H1 (cell line): ENCODE measurements around the gene ITPR1. TPM values are rescaled to one million over a fixed set of nuclear protein-coding genes. Genes with fewer than 3 reads are reported as not detected.

Source experiments
- EZH2 ChIP-seq: fragments of 200-600 bp; sonication (generic); IDR thresholded peaks from 2 replicates; pipeline ENCODE4 v1.7.1; 2012; ENCODE audit warnings: low read depth, mild to moderate bottlenecking, moderate library complexity, low read length, inconsistent platforms; ENCODE audit not compliant: severe bottlenecking
- HDAC6 ChIP-seq: IDR thresholded peaks from one replicate; pipeline ENCODE4 v1.7.1; 2012; ENCODE audit warnings: low read depth, mild to moderate bottlenecking, inconsistent platforms, low read length, moderate library complexity
- KDM5A ChIP-seq: fragments of 200-600 bp; IDR thresholded peaks from 2 replicates; pipeline ENCODE4 v1.7.1; 2012; ENCODE audit warnings: mild to moderate bottlenecking, low read length, inconsistent platforms, mixed read lengths
- POLR2AphosphoS5 ChIP-seq: IDR thresholded peaks from 2 replicates; pipeline ENCODE4 v1.6.1; 2011; ENCODE audit warnings: low read depth, low read length
- POU5F1 ChIP-seq: IDR thresholded peaks from 2 replicates; pipeline ENCODE4 v1.6.1; 2011; ENCODE audit warnings: low read depth, mild to moderate bottlenecking, low read length, moderate library complexity
- SAP30 ChIP-seq: fragments of 300-600 bp; sonication (generic); IDR thresholded peaks from 2 replicates; pipeline ENCODE4 v1.7.1; 2012; ENCODE audit warnings: low read length, moderate library complexity, mild to moderate bottlenecking, inconsistent platforms; ENCODE audit not compliant: insufficient read depth, insufficient replicate concordance
- SP4 ChIP-seq: IDR thresholded peaks from 2 replicates; pipeline ENCODE4 v1.6.1; 2012; ENCODE audit warnings: low read length, inconsistent platforms
- SUZ12 ChIP-seq: fragments of 200-600 bp; sonication (generic); IDR thresholded peaks from 2 replicates; pipeline ENCODE4 v1.6.1; 2012; ENCODE audit warnings: mild to moderate bottlenecking, inconsistent platforms, low read length, moderate library complexity, mixed read lengths
- TAF1 ChIP-seq: IDR thresholded peaks from 2 replicates; pipeline ENCODE4 v1.6.1; 2011; ENCODE audit warnings: mild to moderate bottlenecking, low read depth, low read length
- ZNF274 ChIP-seq: IDR thresholded peaks from 2 replicates; pipeline ENCODE4 v1.7.0; 2012; ENCODE audit warnings: low read length, borderline replicate concordance; ENCODE audit errors: extremely low read depth
- polyA plus RNA-seq, 7 experiments: library from polyadenylated mRNA; depleted of rRNA in 3 of 7; stranded (reverse) in 5 of 7; unstranded in 2 of 7; fragments of >200 nt in 5 of 7; fragments of 200-250 nt in 2 of 7; gene quantifications; 1 replicate in 5 of 7; 2 replicates in 1 of 7; 4 replicates in 1 of 7; pipeline versions ENCODE4 v1.2.1 to v1.2.3, GENCODE V29; 2011 to 2013; ENCODE audit warnings: missing spikeins in 2 of 7, mixed read lengths in 2 of 7
- total RNA-seq: library from RNA; stranded (reverse); fragmentation: NEBNext Ultra II Directional; extraction: Animal tissue kit (Norgen Biotek cat#: 25700); gene quantifications from 2 replicates; pipeline ENCODE4 v1.2.1, GENCODE V29; 2021
- TF ChIP-seq, protein P1 (sequence below): fragments of 300-600 bp; sonication (generic); IDR thresholded peaks from 2 replicates; pipeline ENCODE4 v1.7.1; 2012; ENCODE audit warnings: low read length, moderate library complexity, mild to moderate bottlenecking, inconsistent platforms; ENCODE audit not compliant: insufficient replicate concordance

Gene ITPR1
- total and polyA plus RNA-seq, 2 of the 8 experiments (the other 6 are each of a cell fraction or from before 2014, with no cell fraction given), result 2.5 to 16.3 TPM

DNA sequence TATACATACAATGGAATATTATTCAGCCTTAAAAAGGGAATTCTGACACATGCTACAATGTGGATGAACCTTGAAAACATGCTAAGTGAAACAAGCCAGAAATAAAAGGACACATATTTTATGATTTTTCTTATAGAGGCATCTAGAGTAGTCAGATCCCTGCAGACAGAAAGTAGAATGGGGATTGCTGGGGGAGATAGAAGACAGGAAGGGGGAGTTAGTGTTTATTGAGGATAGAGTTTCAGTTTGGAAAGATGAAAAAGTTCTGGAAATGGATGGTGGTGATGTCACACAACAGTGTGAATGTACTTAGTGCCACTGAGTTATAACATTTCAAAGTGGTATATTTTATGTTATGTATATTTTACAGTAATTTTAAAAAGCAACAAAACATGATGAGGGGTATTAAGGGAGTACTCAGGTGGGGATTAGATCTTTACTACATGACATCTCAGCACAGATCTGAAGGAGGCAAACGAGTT lies 4.7 kb downstream of the ITPR1 start (continued):
- TF ChIP-seq, protein P1, sequence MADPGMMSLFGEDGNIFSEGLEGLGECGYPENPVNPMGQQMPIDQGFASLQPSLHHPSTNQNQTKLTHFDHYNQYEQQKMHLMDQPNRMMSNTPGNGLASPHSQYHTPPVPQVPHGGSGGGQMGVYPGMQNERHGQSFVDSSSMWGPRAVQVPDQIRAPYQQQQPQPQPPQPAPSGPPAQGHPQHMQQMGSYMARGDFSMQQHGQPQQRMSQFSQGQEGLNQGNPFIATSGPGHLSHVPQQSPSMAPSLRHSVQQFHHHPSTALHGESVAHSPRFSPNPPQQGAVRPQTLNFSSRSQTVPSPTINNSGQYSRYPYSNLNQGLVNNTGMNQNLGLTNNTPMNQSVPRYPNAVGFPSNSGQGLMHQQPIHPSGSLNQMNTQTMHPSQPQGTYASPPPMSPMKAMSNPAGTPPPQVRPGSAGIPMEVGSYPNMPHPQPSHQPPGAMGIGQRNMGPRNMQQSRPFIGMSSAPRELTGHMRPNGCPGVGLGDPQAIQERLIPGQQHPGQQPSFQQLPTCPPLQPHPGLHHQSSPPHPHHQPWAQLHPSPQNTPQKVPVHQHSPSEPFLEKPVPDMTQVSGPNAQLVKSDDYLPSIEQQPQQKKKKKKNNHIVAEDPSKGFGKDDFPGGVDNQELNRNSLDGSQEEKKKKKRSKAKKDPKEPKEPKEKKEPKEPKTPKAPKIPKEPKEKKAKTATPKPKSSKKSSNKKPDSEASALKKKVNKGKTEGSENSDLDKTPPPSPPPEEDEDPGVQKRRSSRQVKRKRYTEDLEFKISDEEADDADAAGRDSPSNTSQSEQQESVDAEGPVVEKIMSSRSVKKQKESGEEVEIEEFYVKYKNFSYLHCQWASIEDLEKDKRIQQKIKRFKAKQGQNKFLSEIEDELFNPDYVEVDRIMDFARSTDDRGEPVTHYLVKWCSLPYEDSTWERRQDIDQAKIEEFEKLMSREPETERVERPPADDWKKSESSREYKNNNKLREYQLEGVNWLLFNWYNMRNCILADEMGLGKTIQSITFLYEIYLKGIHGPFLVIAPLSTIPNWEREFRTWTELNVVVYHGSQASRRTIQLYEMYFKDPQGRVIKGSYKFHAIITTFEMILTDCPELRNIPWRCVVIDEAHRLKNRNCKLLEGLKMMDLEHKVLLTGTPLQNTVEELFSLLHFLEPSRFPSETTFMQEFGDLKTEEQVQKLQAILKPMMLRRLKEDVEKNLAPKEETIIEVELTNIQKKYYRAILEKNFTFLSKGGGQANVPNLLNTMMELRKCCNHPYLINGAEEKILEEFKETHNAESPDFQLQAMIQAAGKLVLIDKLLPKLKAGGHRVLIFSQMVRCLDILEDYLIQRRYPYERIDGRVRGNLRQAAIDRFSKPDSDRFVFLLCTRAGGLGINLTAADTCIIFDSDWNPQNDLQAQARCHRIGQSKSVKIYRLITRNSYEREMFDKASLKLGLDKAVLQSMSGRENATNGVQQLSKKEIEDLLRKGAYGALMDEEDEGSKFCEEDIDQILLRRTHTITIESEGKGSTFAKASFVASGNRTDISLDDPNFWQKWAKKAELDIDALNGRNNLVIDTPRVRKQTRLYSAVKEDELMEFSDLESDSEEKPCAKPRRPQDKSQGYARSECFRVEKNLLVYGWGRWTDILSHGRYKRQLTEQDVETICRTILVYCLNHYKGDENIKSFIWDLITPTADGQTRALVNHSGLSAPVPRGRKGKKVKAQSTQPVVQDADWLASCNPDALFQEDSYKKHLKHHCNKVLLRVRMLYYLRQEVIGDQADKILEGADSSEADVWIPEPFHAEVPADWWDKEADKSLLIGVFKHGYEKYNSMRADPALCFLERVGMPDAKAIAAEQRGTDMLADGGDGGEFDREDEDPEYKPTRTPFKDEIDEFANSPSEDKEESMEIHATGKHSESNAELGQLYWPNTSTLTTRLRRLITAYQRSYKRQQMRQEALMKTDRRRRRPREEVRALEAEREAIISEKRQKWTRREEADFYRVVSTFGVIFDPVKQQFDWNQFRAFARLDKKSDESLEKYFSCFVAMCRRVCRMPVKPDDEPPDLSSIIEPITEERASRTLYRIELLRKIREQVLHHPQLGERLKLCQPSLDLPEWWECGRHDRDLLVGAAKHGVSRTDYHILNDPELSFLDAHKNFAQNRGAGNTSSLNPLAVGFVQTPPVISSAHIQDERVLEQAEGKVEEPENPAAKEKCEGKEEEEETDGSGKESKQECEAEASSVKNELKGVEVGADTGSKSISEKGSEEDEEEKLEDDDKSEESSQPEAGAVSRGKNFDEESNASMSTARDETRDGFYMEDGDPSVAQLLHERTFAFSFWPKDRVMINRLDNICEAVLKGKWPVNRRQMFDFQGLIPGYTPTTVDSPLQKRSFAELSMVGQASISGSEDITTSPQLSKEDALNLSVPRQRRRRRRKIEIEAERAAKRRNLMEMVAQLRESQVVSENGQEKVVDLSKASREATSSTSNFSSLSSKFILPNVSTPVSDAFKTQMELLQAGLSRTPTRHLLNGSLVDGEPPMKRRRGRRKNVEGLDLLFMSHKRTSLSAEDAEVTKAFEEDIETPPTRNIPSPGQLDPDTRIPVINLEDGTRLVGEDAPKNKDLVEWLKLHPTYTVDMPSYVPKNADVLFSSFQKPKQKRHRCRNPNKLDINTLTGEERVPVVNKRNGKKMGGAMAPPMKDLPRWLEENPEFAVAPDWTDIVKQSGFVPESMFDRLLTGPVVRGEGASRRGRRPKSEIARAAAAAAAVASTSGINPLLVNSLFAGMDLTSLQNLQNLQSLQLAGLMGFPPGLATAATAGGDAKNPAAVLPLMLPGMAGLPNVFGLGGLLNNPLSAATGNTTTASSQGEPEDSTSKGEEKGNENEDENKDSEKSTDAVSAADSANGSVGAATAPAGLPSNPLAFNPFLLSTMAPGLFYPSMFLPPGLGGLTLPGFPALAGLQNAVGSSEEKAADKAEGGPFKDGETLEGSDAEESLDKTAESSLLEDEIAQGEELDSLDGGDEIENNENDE, result no peak
- TF ChIP-seq SAP30 (no peak), SUZ12 (no peak), SP4 (no peak), ZNF274 (no peak), POLR2AphosphoS5 (no peak), KDM5A (no peak), EZH2 (no peak), POU5F1 (no peak), HDAC6 (no peak), TAF1 (no peak)
